Panc1 (cell line): ENCODE results near the gene MAPK11.

ENCODE experiments used
- POLR2AphosphoS5 ChIP-seq: IDR thresholded peaks from 2 replicates; pipeline ENCODE4 v1.6.1; 2012; ENCODE audit warnings: mild to moderate bottlenecking, low read depth, low read length, moderate library complexity
- TF ChIP-seq, protein P1 (sequence below): fragments of 450-650 bp; IDR thresholded peaks from 2 replicates; pipeline ENCODE4 v1.5.1; 2017; ENCODE audit warnings: mild to moderate bottlenecking

DNA sequence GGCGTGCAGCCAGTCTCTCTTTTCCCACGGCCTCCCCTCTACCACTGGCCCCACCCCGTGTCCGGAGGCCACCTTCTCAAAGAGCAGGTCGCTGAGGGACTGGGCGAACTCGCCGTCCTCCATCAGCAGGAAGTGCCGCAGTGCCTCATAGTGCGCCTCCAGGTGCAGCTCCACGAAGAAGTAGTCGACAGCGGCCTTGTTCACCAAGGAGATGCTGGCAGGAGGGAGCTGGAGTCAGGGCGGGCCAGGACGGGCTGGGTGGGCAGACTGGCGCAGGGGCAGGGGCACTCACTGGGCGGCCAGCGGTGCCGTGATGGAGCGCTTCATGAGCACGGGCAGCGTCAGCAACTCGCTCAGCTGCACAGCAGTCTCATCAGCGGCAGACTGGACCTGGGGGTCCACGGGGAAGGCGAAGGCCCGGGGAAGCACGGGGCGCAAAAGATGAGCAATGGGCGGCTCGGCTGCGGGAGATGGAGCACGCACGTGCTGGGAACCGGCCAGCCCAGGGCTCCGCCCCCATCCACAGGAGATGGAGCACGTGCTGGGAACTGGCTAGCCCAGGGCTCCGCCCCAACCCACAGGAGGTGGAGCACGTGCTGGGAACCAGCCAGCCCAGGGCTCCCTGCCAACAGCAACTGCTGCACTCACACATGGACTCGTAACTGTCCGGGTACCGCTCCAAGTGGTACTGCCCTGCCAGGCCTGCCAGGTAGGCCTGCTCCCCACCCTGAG, 51.0 kb downstream of the MAPK11 start:
- no peak for TF ChIP-seq POLR2AphosphoS5
- TF ChIP-seq, protein P1, sequence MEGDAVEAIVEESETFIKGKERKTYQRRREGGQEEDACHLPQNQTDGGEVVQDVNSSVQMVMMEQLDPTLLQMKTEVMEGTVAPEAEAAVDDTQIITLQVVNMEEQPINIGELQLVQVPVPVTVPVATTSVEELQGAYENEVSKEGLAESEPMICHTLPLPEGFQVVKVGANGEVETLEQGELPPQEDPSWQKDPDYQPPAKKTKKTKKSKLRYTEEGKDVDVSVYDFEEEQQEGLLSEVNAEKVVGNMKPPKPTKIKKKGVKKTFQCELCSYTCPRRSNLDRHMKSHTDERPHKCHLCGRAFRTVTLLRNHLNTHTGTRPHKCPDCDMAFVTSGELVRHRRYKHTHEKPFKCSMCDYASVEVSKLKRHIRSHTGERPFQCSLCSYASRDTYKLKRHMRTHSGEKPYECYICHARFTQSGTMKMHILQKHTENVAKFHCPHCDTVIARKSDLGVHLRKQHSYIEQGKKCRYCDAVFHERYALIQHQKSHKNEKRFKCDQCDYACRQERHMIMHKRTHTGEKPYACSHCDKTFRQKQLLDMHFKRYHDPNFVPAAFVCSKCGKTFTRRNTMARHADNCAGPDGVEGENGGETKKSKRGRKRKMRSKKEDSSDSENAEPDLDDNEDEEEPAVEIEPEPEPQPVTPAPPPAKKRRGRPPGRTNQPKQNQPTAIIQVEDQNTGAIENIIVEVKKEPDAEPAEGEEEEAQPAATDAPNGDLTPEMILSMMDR = no peak
